A549 (cell line): Measurements from ENCODE around the gene SBNO1. TPM values are rescaled to one million over a fixed set of nuclear protein-coding genes. Genes with fewer than 3 reads are reported as not detected.

Experiments used
- ATAC-seq, 2 experiments: fragments of 200-7000 bp in 1 of 2; fragments of >200 bp in 1 of 2; cut with Nextera tagmentation in 1 of 2; cut with Tn5 transposase in 1 of 2; 3 replicates each; pipeline versions ENCODE4 v1.8.0 to v1.9.1; 2018 to 2020; ENCODE audit warnings: mild to moderate bottlenecking in 1 of 2, moderate library complexity in 1 of 2
- CTCF ChIA-PET: fragments of 300-600 bp; sonication (Branson Sonifier 250); formaldehyde crosslinking; extraction: SDS; loops from one replicate; lab custom pipeline; 2021; ENCODE audit warnings: antibody characterized with exemption, inconsistent platforms; lab: Yijun Ruan, JAX
- POLR2A ChIA-PET: fragments of 350-600 bp; formaldehyde crosslinking; extraction: SDS; loops from one replicate; lab custom pipeline; 2021; ENCODE audit warnings: antibody characterized with exemption, inconsistent platforms; lab: Yijun Ruan, JAX
- DNase-seq, 2 experiments: peaks; one replicate each; pipeline versions ENCODE4 v3.0.0 to v3.0.0-alpha.2; 2011 to 2016; ENCODE audit warnings: low read depth in 1 of 2, low spot score in 1 of 2
- FAIRE-seq: peaks from 2 replicates; lab custom pipeline; 2011; peaks lifted over from hg19 to GRCh38; lab: Jason Lieb, UNC
- H3K27ac ChIP-seq, 2 experiments: fragments of >200 bp; sonication (Bioruptor Twin); formaldehyde crosslinking; 3 replicates each; pipeline ENCODE4 v1.5.1; 2016 to 2017
- H3K4me1 ChIP-seq: fragments of >200 bp; sonication (Bioruptor Twin); formaldehyde crosslinking; 3 replicates; pipeline ENCODE4 v1.6.1; 2016
- H3K4me2 ChIP-seq: fragments of >200 bp; sonication (Bioruptor Twin); formaldehyde crosslinking; 3 replicates; pipeline ENCODE4 v1.6.1; 2016
- H3K4me3 ChIP-seq: fragments of >200 bp; sonication (Bioruptor Twin); formaldehyde crosslinking; 3 replicates; pipeline ENCODE4 v1.5.1; 2016
- H3K9me3 ChIP-seq: fragments of >200 bp; sonication (Bioruptor Twin); formaldehyde crosslinking; 3 replicates; pipeline ENCODE4 v1.6.1; 2016
- ATOH8 ChIP-seq: fragments of 250-450 bp; sonication (Bioruptor Pico); IDR thresholded peaks from 2 replicates; pipeline ENCODE4 v1.5.0; 2020; ENCODE audit warnings: low read depth, mild to moderate bottlenecking, moderate library complexity
- CBX8 ChIP-seq: fragments of 200-600 bp; sonication (generic); IDR thresholded peaks from 2 replicates; pipeline ENCODE4 v1.6.1; 2016
- CTCF ChIP-seq: fragments of >200 bp; sonication (Bioruptor Twin); formaldehyde crosslinking; IDR thresholded peaks from 3 replicates; pipeline ENCODE4 v1.5.1; 2016
- EHMT2 ChIP-seq: fragments of 200-600 bp; sonication (generic); IDR thresholded peaks from 2 replicates; pipeline ENCODE4 v1.6.1; 2016; ENCODE audit warnings: antibody characterized with exemption, low read depth, mild to moderate bottlenecking, moderate library complexity
- ESRRA ChIP-seq: fragments of 150-350 bp; IDR thresholded peaks from 2 replicates; pipeline ENCODE4 v1.6.1; 2014; ENCODE audit warnings: mild to moderate bottlenecking, low read length, borderline replicate concordance
- HMGXB4 ChIP-seq: fragments of 250-450 bp; sonication (Bioruptor Pico); IDR thresholded peaks from 2 replicates; pipeline ENCODE4 v1.5.0; 2021; ENCODE audit warnings: mild to moderate bottlenecking, moderate library complexity, borderline replicate concordance
- HOXB5 ChIP-seq: fragments of 250-450 bp; sonication (Bioruptor Pico); IDR thresholded peaks from 2 replicates; pipeline ENCODE4 v1.5.0; 2020; ENCODE audit warnings: mild to moderate bottlenecking, moderate library complexity
- JUNB ChIP-seq: fragments of >200 bp; sonication (Bioruptor Twin); formaldehyde crosslinking; IDR thresholded peaks from 2 replicates; pipeline ENCODE4 v1.6.1; 2016
- KDM1A ChIP-seq: fragments of 200-600 bp; sonication (generic); IDR thresholded peaks from 2 replicates; pipeline ENCODE4 v1.6.1; 2016; ENCODE audit warnings: low read depth, mild to moderate bottlenecking
- NPAS2 ChIP-seq: fragments of 250-450 bp; sonication (Bioruptor Pico); IDR thresholded peaks from 2 replicates; pipeline ENCODE4 v1.8.0; 2022; ENCODE audit warnings: mild to moderate bottlenecking, moderate library complexity, borderline replicate concordance
- POLR2AphosphoS2 ChIP-seq: conservative IDR thresholded peaks from 2 replicates; pipeline ENCODE4 v1.6.1; 2012; ENCODE audit warnings: low read length, improper control_type of control experiment, inconsistent platforms
- RNF2 ChIP-seq: fragments of 200-600 bp; sonication (generic); IDR thresholded peaks from 2 replicates; pipeline ENCODE4 v1.6.1; 2016; ENCODE audit warnings: low read depth, mild to moderate bottlenecking, antibody characterized with exemption, moderate library complexity, borderline replicate concordance
- TFCP2L1 ChIP-seq: fragments of 250-450 bp; sonication (Bioruptor Pico); IDR thresholded peaks from 2 replicates; pipeline ENCODE4 v1.5.0; 2021; ENCODE audit warnings: mild to moderate bottlenecking
- USF2 ChIP-seq: fragments of 450-650 bp; IDR thresholded peaks from 2 replicates; pipeline ENCODE4 v1.6.1; 2014; ENCODE audit warnings: antibody characterized with exemption
- ZSCAN20 ChIP-seq: fragments of 250-450 bp; sonication (Bioruptor Pico); IDR thresholded peaks from 2 replicates; pipeline ENCODE4 v1.8.0; 2022; ENCODE audit warnings: mild to moderate bottlenecking, moderate library complexity
- WGBS: methylation state at CpG from one replicate; pipeline ENCODE4 v1.1.6; 2017; ENCODE audit errors: missing lambda C conversion rate; 5-methylcytosine and 5-hydroxymethylcytosine counted together
- polyA plus RNA-seq, 4 experiments: library from polyadenylated mRNA; depleted of rRNA in 3 of 4; stranded (reverse); fragments of >200 nt; fragmentation: RNase III in 1 of 4; extraction: RNeasy Plus Mini Kit Qiagen cat#74134 plus additional on column Dnase treatment in 1 of 4; gene quantifications; 2 replicates in 3 of 4; 3 replicates in 1 of 4; pipeline ENCODE4 v1.2.3, GENCODE V29; 2011 to 2017
- small RNA-seq, 6 experiments: library from RNA; depleted of rRNA; stranded (forward); fragments of <200 nt; gene quantifications; one replicate each; pipeline ENCODE3, GENCODE V24; 2012
- TF ChIP-seq, protein P1 (sequence below): fragments of >200 bp; sonication (Bioruptor Twin); formaldehyde crosslinking; IDR thresholded peaks from 2 replicates; pipeline ENCODE4 v1.6.1; 2016

SBNO1 gene
- polyA plus RNA-seq, 2 of the 4 experiments (the other 2 are of a cell fraction), result 25.9 to 35.7 TPM

GRCh38 chr12:123242116-123242904 lies 122.3 kb downstream of the SBNO1 start:
- H3K4me1 ChIP-seq, result no peaks in the 10 kb centered on the region
- H3K4me2 ChIP-seq, result no peak overlapping the region
- POLR2A ChIA-PET, result interaction anchor here (1.1 to 3.3 kb wide), 2 partner anchors 9 kb away, joined by 4 to 18 read pairs; partner anchors contain the start of genes MPHOSPH9 and MTRFR
- no peaks in the 10 kb centered on the region for H3K9me3 ChIP-seq
- H3K4me3 ChIP-seq, result no peak overlapping the region
- CTCF ChIA-PET, result interaction anchor here (0.6 to 2.3 kb wide), 8 partner anchors 9 to 416 kb away, joined by 3 to 18 read pairs (median 5); partner anchors contain the start of genes MPHOSPH9, MTRFR and PITPNM2
- 0 out of 6 replicates have a peak overlapping the region, but pooled peaks of 1 of the 2 experiments have one; percentile 13 for H3K27ac ChIP-seq
- DNase-seq, result no peak
- ATAC-seq, result no peak
- 75% methylated on average over 11 of the region's 11 CpGs for WGBS
- FAIRE-seq, result no peak
- no peak for TF ChIP-seq USF2
- TF ChIP-seq, protein P1, sequence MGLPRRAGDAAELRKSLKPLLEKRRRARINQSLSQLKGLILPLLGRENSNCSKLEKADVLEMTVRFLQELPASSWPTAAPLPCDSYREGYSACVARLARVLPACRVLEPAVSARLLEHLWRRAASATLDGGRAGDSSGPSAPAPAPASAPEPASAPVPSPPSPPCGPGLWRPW, result no peak
- no peak for TF ChIP-seq RNF2
- no peak for TF ChIP-seq HMGXB4 (CRISPR knock-in tag)
- no peak for TF ChIP-seq NPAS2
- TF ChIP-seq JUNB, result no peak
- no peak for TF ChIP-seq EHMT2
- TF ChIP-seq ATOH8 (CRISPR knock-in tag), result no peak
- no peak for TF ChIP-seq CTCF
- TF ChIP-seq KDM1A, result no peak
- no peak for TF ChIP-seq CBX8
- TF ChIP-seq TFCP2L1 (CRISPR knock-in tag), result no peak
- TF ChIP-seq ESRRA, result no peak
- TF ChIP-seq POLR2AphosphoS2, result no peak
- no peak for TF ChIP-seq ZSCAN20 (CRISPR knock-in tag)
- no peak for TF ChIP-seq HOXB5 (CRISPR knock-in tag)

Small RNA genes lying within 50 kb of the gene (small RNA-seq; reads per million reads assigned to genes)
- gene RF00019, result 0 reads per million in 6 experiments
- 0 to 0.19 (median 0) reads per million in 6 experiments for gene RNA5SP375

Other genes with a start within 250 kb of the SBNO1 start
- 2.6 and 4.3 TPM in 2 replicates for gene PITPNM2, start 213.8 kb downstream of the SBNO1 start, polyA plus RNA-seq (2011; rRNA removed)
- 10.8 to 14.6 TPM (median 13.6 TPM) in 3 replicates for gene PITPNM2, start 213.8 kb downstream of the SBNO1 start, polyA plus RNA-seq (2017; fragmentation: RNase III; extraction: RNeasy Plus Mini Kit Qiagen cat#74134 plus additional on column Dnase treatment)
- gene MPHOSPH9, start 131.7 kb downstream of the SBNO1 start, polyA plus RNA-seq (2011; rRNA removed), result 52.0 and 74.9 TPM in 2 replicates
- gene MPHOSPH9, start 131.7 kb downstream of the SBNO1 start, polyA plus RNA-seq (2017; fragmentation: RNase III; extraction: RNeasy Plus Mini Kit Qiagen cat#74134 plus additional on column Dnase treatment), result 28.5 to 31.0 TPM (median 29.3 TPM) in 3 replicates
- gene MTRFR, start 131.4 kb downstream of the SBNO1 start, polyA plus RNA-seq (2011; rRNA removed), result 15.5 and 16.0 TPM in 2 replicates
- 23.5 to 27.6 TPM (median 25.2 TPM) in 3 replicates for gene MTRFR, start 131.4 kb downstream of the SBNO1 start, polyA plus RNA-seq (2017; fragmentation: RNase III; extraction: RNeasy Plus Mini Kit Qiagen cat#74134 plus additional on column Dnase treatment)
- 249 and 329 TPM in 2 replicates for gene CDK2AP1, start 93.0 kb downstream of the SBNO1 start, polyA plus RNA-seq (2011; rRNA removed)
- 146 to 167 TPM (median 157 TPM) in 3 replicates for gene CDK2AP1, start 93.0 kb downstream of the SBNO1 start, polyA plus RNA-seq (2017; fragmentation: RNase III; extraction: RNeasy Plus Mini Kit Qiagen cat#74134 plus additional on column Dnase treatment)
- 32.9 and 40.5 TPM in 2 replicates for gene KMT5A, start 19.3 kb upstream of the SBNO1 start, polyA plus RNA-seq (2011; rRNA removed)
- 37.5 to 41.9 TPM (median 40.8 TPM) in 3 replicates for gene KMT5A, start 19.3 kb upstream of the SBNO1 start, polyA plus RNA-seq (2017; fragmentation: RNase III; extraction: RNeasy Plus Mini Kit Qiagen cat#74134 plus additional on column Dnase treatment)
- 2.4 TPM in 2 replicates for gene RILPL2, start 71.8 kb upstream of the SBNO1 start, polyA plus RNA-seq (2011; rRNA removed)
- gene RILPL2, start 71.8 kb upstream of the SBNO1 start, polyA plus RNA-seq (2017; fragmentation: RNase III; extraction: RNeasy Plus Mini Kit Qiagen cat#74134 plus additional on column Dnase treatment), result 2.1 to 3.1 TPM (median 2.9 TPM) in 3 replicates
- 14.3 and 19.1 TPM in 2 replicates for gene SNRNP35, start 93.3 kb upstream of the SBNO1 start, polyA plus RNA-seq (2011; rRNA removed)
- 20.6 to 23.6 TPM (median 21.5 TPM) in 3 replicates for gene SNRNP35, start 93.3 kb upstream of the SBNO1 start, polyA plus RNA-seq (2017; fragmentation: RNase III; extraction: RNeasy Plus Mini Kit Qiagen cat#74134 plus additional on column Dnase treatment)
- 14.2 and 15.5 TPM in 2 replicates for gene RILPL1, start 168.9 kb upstream of the SBNO1 start, polyA plus RNA-seq (2011; rRNA removed)
- 7.0 to 8.7 TPM (median 8.0 TPM) in 3 replicates for gene RILPL1, start 168.9 kb upstream of the SBNO1 start, polyA plus RNA-seq (2017; fragmentation: RNase III; extraction: RNeasy Plus Mini Kit Qiagen cat#74134 plus additional on column Dnase treatment)
- gene TMED2, start 219.7 kb upstream of the SBNO1 start, polyA plus RNA-seq (2011; rRNA removed), result 292 and 361 TPM in 2 replicates
- gene TMED2, start 219.7 kb upstream of the SBNO1 start, polyA plus RNA-seq (2017; fragmentation: RNase III; extraction: RNeasy Plus Mini Kit Qiagen cat#74134 plus additional on column Dnase treatment), result 146 to 154 TPM (median 154 TPM) in 3 replicates
- 54.8 and 63.4 TPM in 2 replicates for gene DDX55, start 237.3 kb upstream of the SBNO1 start, polyA plus RNA-seq (2011; rRNA removed)
- gene DDX55, start 237.3 kb upstream of the SBNO1 start, polyA plus RNA-seq (2017; fragmentation: RNase III; extraction: RNeasy Plus Mini Kit Qiagen cat#74134 plus additional on column Dnase treatment), result 36.9 to 40.3 TPM (median 37.5 TPM) in 3 replicates